HepG2 (cell line): Measurements from ENCODE around the gene SERINC2. TPM values are rescaled to one million over a fixed set of nuclear protein-coding genes. Genes with fewer than 3 reads are reported as not detected.
A peak's percentile ranks its signal among the peaks of the same experiment; 100 is the strongest.

Source experiments
- ETV5 ChIP-seq: IDR thresholded peaks from 2 replicates; pipeline ENCODE4 v1.6.1; 2018; ENCODE audit warnings: missing biosample characterization, missing genetic modification reagents, inconsistent platforms, borderline replicate concordance
- HDAC6 ChIP-seq: fragments of 200-600 bp; sonication (generic); IDR thresholded peaks from 2 replicates; pipeline ENCODE4 v1.7.0; 2017; ENCODE audit warnings: mild to moderate bottlenecking, antibody characterized with exemption, low read length, low read depth
- HHEX ChIP-seq: IDR thresholded peaks from 2 replicates; pipeline ENCODE4 v1.6.1; 2016; ENCODE audit warnings: control low read depth
- JDP2 ChIP-seq: sonication (generic); formaldehyde crosslinking; IDR thresholded peaks from 2 replicates; pipeline ENCODE4 v1.8.1; 2022; ENCODE audit warnings: missing genetic modification reagents, borderline replicate concordance
- MTF1 ChIP-seq: sonication (generic); formaldehyde crosslinking; IDR thresholded peaks from 2 replicates; pipeline ENCODE4 v1.5.0; 2020; ENCODE audit warnings: missing genetic modification reagents
- MTF2 ChIP-seq: sonication (generic); formaldehyde crosslinking; IDR thresholded peaks from 2 replicates; pipeline ENCODE4 v1.5.0; 2020; ENCODE audit warnings: missing genetic modification reagents, borderline replicate concordance
- MXI1 ChIP-seq: IDR thresholded peaks from 3 replicates; pipeline ENCODE4 v1.6.1; 2012; ENCODE audit warnings: low read depth, low read length, inconsistent platforms, borderline replicate concordance
- NAIF1 ChIP-seq: sonication (generic); formaldehyde crosslinking; IDR thresholded peaks from 2 replicates; pipeline ENCODE4 v1.5.0; 2020; ENCODE audit warnings: mild to moderate bottlenecking, missing genetic modification reagents, borderline replicate concordance
- NR2C2 ChIP-seq: sonication (generic); formaldehyde crosslinking; IDR thresholded peaks from 2 replicates; pipeline ENCODE4 v1.4.0; 2020; ENCODE audit warnings: missing genetic modification reagents, mild to moderate bottlenecking, moderate library complexity, borderline replicate concordance
- NR2F1 ChIP-seq, 2 experiments: fragments of 450-650 bp in 1 of 2; formaldehyde crosslinking in 1 of 2; IDR thresholded peaks; 2 replicates each; pipeline versions ENCODE4 v1.5.0 to v1.6.1; 2016 to 2020; ENCODE audit warnings: mild to moderate bottlenecking in 1 of 2, missing compliant biosample characterization in 1 of 2, missing genetic modification reagents in 1 of 2, moderate library complexity in 1 of 2
- ZBTB39 ChIP-seq: sonication (generic); formaldehyde crosslinking; IDR thresholded peaks from 2 replicates; pipeline ENCODE4 v1.5.0; 2020; ENCODE audit warnings: missing genetic modification reagents
- ZGPAT ChIP-seq: IDR thresholded peaks from 2 replicates; pipeline ENCODE4 v1.6.1; 2016; ENCODE audit warnings: mild to moderate bottlenecking
- ZIK1 ChIP-seq: sonication (generic); formaldehyde crosslinking; IDR thresholded peaks from 2 replicates; pipeline ENCODE4 v1.5.0; 2020; ENCODE audit warnings: mild to moderate bottlenecking, low read depth, missing genetic modification reagents, borderline replicate concordance
- ZNF367 ChIP-seq: sonication (generic); formaldehyde crosslinking; IDR thresholded peaks from 2 replicates; pipeline ENCODE4 v1.4.0; 2020; ENCODE audit warnings: missing genetic modification reagents, borderline replicate concordance
- ZNF562 ChIP-seq: sonication (generic); formaldehyde crosslinking; IDR thresholded peaks from 2 replicates; pipeline ENCODE4 v1.8.0; 2022; ENCODE audit warnings: missing genetic modification reagents, borderline replicate concordance
- ZNF577 ChIP-seq: sonication (generic); formaldehyde crosslinking; IDR thresholded peaks from 2 replicates; pipeline ENCODE4 v1.4.0; 2020; ENCODE audit warnings: mild to moderate bottlenecking, low read depth, missing genetic modification reagents, borderline replicate concordance
- ZNF775 ChIP-seq: sonication (generic); formaldehyde crosslinking; IDR thresholded peaks from 2 replicates; pipeline ENCODE4 v1.4.0; 2020; ENCODE audit warnings: missing genetic modification reagents, mild to moderate bottlenecking, moderate library complexity, borderline replicate concordance
- ZNF879 ChIP-seq: sonication (generic); formaldehyde crosslinking; IDR thresholded peaks from 2 replicates; pipeline ENCODE4 v1.8.1; 2023; ENCODE audit warnings: missing genetic modification reagents
- ZSCAN12 ChIP-seq: sonication (generic); formaldehyde crosslinking; IDR thresholded peaks from 2 replicates; pipeline ENCODE4 v1.9.0; 2021; ENCODE audit warnings: mild to moderate bottlenecking, missing genetic modification reagents
- ZZZ3 ChIP-seq: sonication (generic); formaldehyde crosslinking; IDR thresholded peaks from 2 replicates; pipeline ENCODE4 v1.4.0; 2020; ENCODE audit warnings: missing genetic modification reagents, mild to moderate bottlenecking, borderline replicate concordance
- polyA plus RNA-seq, 8 experiments: library from polyadenylated mRNA; depleted of rRNA in 3 of 8; stranded (reverse) in 7 of 8; unstranded in 1 of 8; fragments of >200 nt; fragmentation: Illumina TruSeq in 4 of 8; extraction: Trizol in 4 of 8; gene quantifications; 2 replicates each; pipeline versions ENCODE4 v1.2.1 to v1.2.3, GENCODE V29; 2011 to 2016; ENCODE audit warnings: low read depth in 4 of 8, missing spikeins in 1 of 8, mixed read lengths in 1 of 8; ENCODE audit not compliant: insufficient read depth in 1 of 8
- total RNA-seq, 5 experiments: library from RNA; depleted of rRNA; stranded (reverse); fragments of >200 nt; fragmentation: Illumina TruSeq; extraction: Trizol; gene quantifications; 2 replicates each; pipeline ENCODE4 v1.2.3, GENCODE V29; 2016; ENCODE audit warnings: low read depth in 1 of 5
- TF ChIP-seq, protein P1 (sequence below): sonication (generic); formaldehyde crosslinking; IDR thresholded peaks from 2 replicates; pipeline ENCODE4; 2020; ENCODE audit warnings: missing genetic modification reagents, mild to moderate bottlenecking, borderline replicate concordance
- TF ChIP-seq, protein P2 (sequence below): sonication (generic); formaldehyde crosslinking; IDR thresholded peaks from 2 replicates; pipeline ENCODE4 v1.4.0; 2020; ENCODE audit warnings: missing genetic modification reagents

Gene SERINC2
- total and polyA plus RNA-seq, 2 of the 13 experiments (the other 11 are each of a cell fraction or from before 2014, with no cell fraction given) = 4.8 to 126 TPM

DNA sequence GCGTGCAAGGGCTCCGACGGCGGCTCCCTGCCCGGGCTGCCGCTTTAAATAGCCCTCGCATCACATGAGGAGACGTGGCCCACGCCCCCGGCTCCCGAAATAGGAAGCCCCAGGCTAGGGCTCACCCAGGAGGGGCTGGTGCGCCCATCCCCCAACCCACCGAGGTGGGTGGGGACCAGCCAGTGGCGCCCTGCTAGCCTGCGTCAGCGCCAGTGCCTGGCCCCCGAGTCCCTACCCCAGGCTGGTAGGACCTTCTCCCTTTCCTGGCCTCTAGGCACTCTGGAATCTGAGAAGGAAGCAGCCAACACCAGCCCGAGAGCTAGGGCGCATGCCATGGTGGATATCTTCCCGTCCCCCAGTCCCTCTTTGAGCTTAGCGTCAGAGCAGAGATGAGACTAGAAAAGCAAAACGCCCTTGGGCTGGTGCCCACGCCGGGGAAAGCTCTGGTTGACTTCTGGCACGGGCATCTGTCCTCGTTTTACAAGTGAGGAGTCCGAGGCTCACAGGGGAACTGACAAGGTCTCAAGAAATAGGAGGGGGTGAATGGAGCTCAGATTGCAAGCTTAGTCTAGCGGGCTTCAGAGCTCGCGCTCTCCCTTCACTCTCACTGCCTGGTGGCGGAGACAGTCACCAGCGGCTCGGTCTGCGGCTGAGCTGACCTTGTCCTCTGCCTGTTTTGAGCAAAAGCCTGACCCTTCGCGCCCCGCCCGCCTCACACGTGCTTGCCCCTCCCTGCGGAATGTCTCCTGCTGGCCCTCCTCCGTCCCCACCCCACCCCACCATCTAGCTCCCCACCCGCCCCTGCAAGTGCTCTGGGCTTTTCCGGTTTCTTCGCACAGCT is 39.7 kb upstream of the SERINC2 start, which contains the start of gene FABP3 (continued):
- TF ChIP-seq ZZZ3 (CRISPR knock-in tag) = no peak
- TF ChIP-seq MTF2 (CRISPR knock-in tag) = no peak
- no peak for TF ChIP-seq ZNF562 (CRISPR knock-in tag)
- no peak for TF ChIP-seq MXI1
- no peak for TF ChIP-seq HDAC6
- TF ChIP-seq, protein P1, sequence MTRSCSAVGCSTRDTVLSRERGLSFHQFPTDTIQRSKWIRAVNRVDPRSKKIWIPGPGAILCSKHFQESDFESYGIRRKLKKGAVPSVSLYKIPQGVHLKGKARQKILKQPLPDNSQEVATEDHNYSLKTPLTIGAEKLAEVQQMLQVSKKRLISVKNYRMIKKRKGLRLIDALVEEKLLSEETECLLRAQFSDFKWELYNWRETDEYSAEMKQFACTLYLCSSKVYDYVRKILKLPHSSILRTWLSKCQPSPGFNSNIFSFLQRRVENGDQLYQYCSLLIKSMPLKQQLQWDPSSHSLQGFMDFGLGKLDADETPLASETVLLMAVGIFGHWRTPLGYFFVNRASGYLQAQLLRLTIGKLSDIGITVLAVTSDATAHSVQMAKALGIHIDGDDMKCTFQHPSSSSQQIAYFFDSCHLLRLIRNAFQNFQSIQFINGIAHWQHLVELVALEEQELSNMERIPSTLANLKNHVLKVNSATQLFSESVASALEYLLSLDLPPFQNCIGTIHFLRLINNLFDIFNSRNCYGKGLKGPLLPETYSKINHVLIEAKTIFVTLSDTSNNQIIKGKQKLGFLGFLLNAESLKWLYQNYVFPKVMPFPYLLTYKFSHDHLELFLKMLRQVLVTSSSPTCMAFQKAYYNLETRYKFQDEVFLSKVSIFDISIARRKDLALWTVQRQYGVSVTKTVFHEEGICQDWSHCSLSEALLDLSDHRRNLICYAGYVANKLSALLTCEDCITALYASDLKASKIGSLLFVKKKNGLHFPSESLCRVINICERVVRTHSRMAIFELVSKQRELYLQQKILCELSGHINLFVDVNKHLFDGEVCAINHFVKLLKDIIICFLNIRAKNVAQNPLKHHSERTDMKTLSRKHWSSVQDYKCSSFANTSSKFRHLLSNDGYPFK (CRISPR knock-in tag) = no peak; the same call in 1 of the 2 replicates
- TF ChIP-seq ZNF775 = no peak
- peak in 1 of 2 experiments; percentile 56; a peak in 1 of 4 replicates for TF ChIP-seq NR2F1 (CRISPR knock-in tag; IDR thresholded peaks at IDR 0.05)
- TF ChIP-seq ZGPAT (CRISPR knock-in tag) = no peak
- no peak for TF ChIP-seq ETV5 (CRISPR knock-in tag)
- TF ChIP-seq ZNF577 = no peak
- TF ChIP-seq NR2C2 = 0 out of 2 replicates have a peak, but pooled peaks have one; percentile 30
- TF ChIP-seq ZBTB39 = no peak
- no peak for TF ChIP-seq ZSCAN12 (CRISPR knock-in tag)
- no peak for TF ChIP-seq ZNF367
- TF ChIP-seq NAIF1 (CRISPR knock-in tag) = no peak
- TF ChIP-seq JDP2 (CRISPR knock-in tag) = no peak
- no peak for TF ChIP-seq MTF1
- TF ChIP-seq HHEX (CRISPR knock-in tag) = no peak
- TF ChIP-seq, protein P2, sequence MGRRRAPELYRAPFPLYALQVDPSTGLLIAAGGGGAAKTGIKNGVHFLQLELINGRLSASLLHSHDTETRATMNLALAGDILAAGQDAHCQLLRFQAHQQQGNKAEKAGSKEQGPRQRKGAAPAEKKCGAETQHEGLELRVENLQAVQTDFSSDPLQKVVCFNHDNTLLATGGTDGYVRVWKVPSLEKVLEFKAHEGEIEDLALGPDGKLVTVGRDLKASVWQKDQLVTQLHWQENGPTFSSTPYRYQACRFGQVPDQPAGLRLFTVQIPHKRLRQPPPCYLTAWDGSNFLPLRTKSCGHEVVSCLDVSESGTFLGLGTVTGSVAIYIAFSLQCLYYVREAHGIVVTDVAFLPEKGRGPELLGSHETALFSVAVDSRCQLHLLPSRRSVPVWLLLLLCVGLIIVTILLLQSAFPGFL (CRISPR knock-in tag) = no peak
- no peak for TF ChIP-seq ZNF879 (CRISPR knock-in tag)
- no peak for TF ChIP-seq ZIK1 (CRISPR knock-in tag)
